Liver (tissue), 9 donors: ENCODE measurements around the gene ZXDC. TPM values are rescaled to one million over a fixed set of nuclear protein-coding genes. Genes with fewer than 3 reads are reported as not detected.

Source experiments
- DNase-seq: peaks from one replicate; pipeline ENCODE4 v3.0.0-alpha.2; 2017; ENCODE audit warnings: low spot score
- H3K27ac ChIP-seq, 2 donors: one replicate each; pipeline ENCODE4 v1.7.0; 2013; ENCODE audit warnings: inconsistent platforms in 2 of 2, low read length in 2 of 2, control low read depth in 1 of 2, low read depth in 1 of 2, mild to moderate bottlenecking in 1 of 2
- H3K27me3 ChIP-seq, 4 donors: one replicate each; pipeline versions ENCODE4 v1.6.1 to v1.7.0; 2013; ENCODE audit warnings: low read length in 3 of 4, inconsistent platforms in 1 of 4, mild to moderate bottlenecking in 1 of 4, moderate library complexity in 1 of 4; ENCODE audit not compliant: control insufficient read depth in 4 of 4, insufficient read depth in 4 of 4
- H3K36me3 ChIP-seq, 4 donors: one replicate each; pipeline versions ENCODE4 v1.6.1 to v1.7.0; 2013; ENCODE audit warnings: low read length in 3 of 4, mild to moderate bottlenecking in 3 of 4, low read depth in 1 of 4, moderate library complexity in 1 of 4; ENCODE audit not compliant: control insufficient read depth in 4 of 4, insufficient read depth in 3 of 4
- H3K4me1 ChIP-seq, 4 donors: one replicate each; pipeline versions ENCODE4 v1.6.1 to v1.7.0; 2013; ENCODE audit warnings: low read length in 3 of 4, mild to moderate bottlenecking in 3 of 4, moderate library complexity in 1 of 4; ENCODE audit not compliant: control insufficient read depth in 4 of 4, insufficient read depth in 4 of 4
- H3K4me3 ChIP-seq, 3 donors: one replicate each; pipeline versions ENCODE4 v1.6.1 to v1.7.0; 2013; ENCODE audit warnings: low read length in 3 of 3, control low read depth in 1 of 3, low read depth in 1 of 3, mild to moderate bottlenecking in 1 of 3
- H3K9ac ChIP-seq, 2 donors: one replicate each; pipeline ENCODE4 v1.7.0; 2013; ENCODE audit warnings: low read length in 2 of 2, mild to moderate bottlenecking in 2 of 2, moderate library complexity in 2 of 2, control low read depth in 1 of 2, low read depth in 1 of 2
- H3K9me3 ChIP-seq, 4 donors: one replicate each; pipeline versions ENCODE4 v1.6.1 to v1.7.0; 2013; ENCODE audit warnings: low read length in 3 of 4; ENCODE audit not compliant: control insufficient read depth in 4 of 4
- EGR1 ChIP-seq, 2 donors: IDR thresholded peaks; 2 replicates each; pipeline ENCODE4 v1.6.1; 2016 to 2018; ENCODE audit warnings: antibody characterized with exemption in 2 of 2, low read depth in 2 of 2
- FOXA1 ChIP-seq: IDR thresholded peaks from 2 replicates; pipeline ENCODE4 v1.6.1; 2016; ENCODE audit warnings: antibody characterized with exemption
- FOXA2 ChIP-seq: IDR thresholded peaks from 2 replicates; pipeline ENCODE4 v1.6.1; 2016; ENCODE audit warnings: antibody characterized with exemption
- HNF4A ChIP-seq, 2 donors: conservative IDR thresholded peaks; 2 replicates each; pipeline ENCODE4 v1.6.1; 2016; ENCODE audit warnings: antibody characterized with exemption in 2 of 2, mild to moderate bottlenecking in 2 of 2
- HNF4G ChIP-seq: IDR thresholded peaks from 2 replicates; pipeline ENCODE4 v1.6.1; 2016; ENCODE audit warnings: antibody characterized with exemption
- JUND ChIP-seq, 2 donors: IDR thresholded peaks; 2 replicates each; pipeline ENCODE4 v1.6.1; 2016; ENCODE audit warnings: antibody characterized with exemption in 2 of 2
- NR2F2 ChIP-seq: IDR thresholded peaks from 2 replicates; pipeline ENCODE4 v1.6.1; 2016; ENCODE audit warnings: antibody characterized with exemption
- RAD21 ChIP-seq, 2 donors: IDR thresholded peaks; 2 replicates each; pipeline ENCODE4 v1.6.1; 2016; ENCODE audit warnings: antibody characterized with exemption in 2 of 2, mild to moderate bottlenecking in 2 of 2
- RXRA ChIP-seq, 2 donors: IDR thresholded peaks; 2 replicates each; pipeline ENCODE4 v1.6.1; 2017 to 2018; ENCODE audit warnings: antibody characterized with exemption in 2 of 2, mild to moderate bottlenecking in 1 of 2
- SP1 ChIP-seq: IDR thresholded peaks from 2 replicates; pipeline ENCODE4 v1.6.1; 2018; ENCODE audit warnings: antibody characterized with exemption, mild to moderate bottlenecking
- TAF1 ChIP-seq: conservative IDR thresholded peaks from 2 replicates; pipeline ENCODE4 v1.6.1; 2016; ENCODE audit warnings: antibody characterized with exemption, mild to moderate bottlenecking
- YY1 ChIP-seq: IDR thresholded peaks from 2 replicates; pipeline ENCODE4 v1.6.1; 2016; ENCODE audit warnings: antibody characterized with exemption, mild to moderate bottlenecking
- WGBS: extraction: QIAGEN DNeasy Blood & Tissue Kit; methylation state at CpG from one replicate; pipeline ENCODE4 v1.1.7; 2013; 5-methylcytosine and 5-hydroxymethylcytosine counted together
- polyA plus RNA-seq, 2 donors: library from polyadenylated mRNA; stranded (reverse) in 1 of 2; unstranded in 1 of 2; fragments of 200-250 nt in 1 of 2; fragments of >200 nt in 1 of 2; fragmentation: Nextera tagmentation in 1 of 2; extraction: Ambion mirVana in 1 of 2; gene quantifications; one replicate each; pipeline versions ENCODE4 v1.2.1 to v1.2.3, GENCODE V29; 2013 to 2015
- total RNA-seq, 2 donors: library from RNA; depleted of rRNA; stranded (reverse); fragments of >200 nt; gene quantifications; one replicate each; pipeline ENCODE4 v1.2.3, GENCODE V29; 2014
- TF ChIP-seq, protein P1 (sequence below): fragments of 150-350 bp; IDR thresholded peaks from 2 replicates; pipeline ENCODE4 v1.5.1; 2017; ENCODE audit warnings: improper control_type of control experiment, low read depth, low read length; ENCODE audit not compliant: missing input control
- TF ChIP-seq, protein P2 (sequence below): IDR thresholded peaks from 2 replicates; pipeline ENCODE4 v1.6.1; 2016; ENCODE audit warnings: antibody characterized with exemption
- TF ChIP-seq, protein P3 (sequence below): IDR thresholded peaks from 2 replicates; pipeline ENCODE4 v1.6.1; 2016; ENCODE audit warnings: antibody characterized with exemption
- TF ChIP-seq, protein P4 (sequence below): IDR thresholded peaks from 2 replicates; pipeline ENCODE4 v1.6.1; 2016; ENCODE audit warnings: antibody characterized with exemption, mild to moderate bottlenecking
- TF ChIP-seq, protein P5 (sequence below): IDR thresholded peaks from 2 replicates; pipeline ENCODE4 v1.6.1; 2016; ENCODE audit warnings: antibody characterized with exemption
- donor health status: healthy.
- donor health status: healthy.
- donor health status: healthy.
- donor health status: healthy.
- donor health status: healthy.

Gene ZXDC
- total and polyA plus RNA-seq, 4 donors, result 7.0 to 42.3 (median 13.9) TPM

DNA sequence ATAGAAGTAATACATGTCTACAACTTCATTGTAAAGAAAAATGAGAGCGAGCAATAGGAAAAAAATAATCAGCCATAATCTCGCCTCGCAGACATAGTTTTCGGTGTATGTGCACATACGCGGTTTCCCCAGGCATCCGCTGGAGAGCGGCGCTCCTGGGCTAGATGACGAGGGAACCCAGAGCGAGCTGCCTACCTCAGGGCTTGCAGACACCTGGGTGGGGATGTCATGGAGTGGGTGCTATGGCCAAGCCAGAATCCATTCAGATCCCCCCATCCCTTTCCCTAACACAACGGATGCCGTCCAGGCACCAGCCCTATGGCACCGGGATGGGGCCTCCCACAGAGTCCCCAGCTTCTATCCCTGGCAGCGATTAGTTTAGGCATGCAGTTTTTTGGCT, 85.5 kb downstream of the ZXDC start:
- H3K27me3 ChIP-seq, result peaks cover 0 to under 1% (median 0%) of the 10 kb centered on the region in 4 donors
- H3K4me3 ChIP-seq, result no peak overlapping the region
- TF ChIP-seq TAF1 (no peak), FOXA2 (no peak), YY1 (no peak), HNF4G (no peak)
- TF ChIP-seq, protein P1, sequence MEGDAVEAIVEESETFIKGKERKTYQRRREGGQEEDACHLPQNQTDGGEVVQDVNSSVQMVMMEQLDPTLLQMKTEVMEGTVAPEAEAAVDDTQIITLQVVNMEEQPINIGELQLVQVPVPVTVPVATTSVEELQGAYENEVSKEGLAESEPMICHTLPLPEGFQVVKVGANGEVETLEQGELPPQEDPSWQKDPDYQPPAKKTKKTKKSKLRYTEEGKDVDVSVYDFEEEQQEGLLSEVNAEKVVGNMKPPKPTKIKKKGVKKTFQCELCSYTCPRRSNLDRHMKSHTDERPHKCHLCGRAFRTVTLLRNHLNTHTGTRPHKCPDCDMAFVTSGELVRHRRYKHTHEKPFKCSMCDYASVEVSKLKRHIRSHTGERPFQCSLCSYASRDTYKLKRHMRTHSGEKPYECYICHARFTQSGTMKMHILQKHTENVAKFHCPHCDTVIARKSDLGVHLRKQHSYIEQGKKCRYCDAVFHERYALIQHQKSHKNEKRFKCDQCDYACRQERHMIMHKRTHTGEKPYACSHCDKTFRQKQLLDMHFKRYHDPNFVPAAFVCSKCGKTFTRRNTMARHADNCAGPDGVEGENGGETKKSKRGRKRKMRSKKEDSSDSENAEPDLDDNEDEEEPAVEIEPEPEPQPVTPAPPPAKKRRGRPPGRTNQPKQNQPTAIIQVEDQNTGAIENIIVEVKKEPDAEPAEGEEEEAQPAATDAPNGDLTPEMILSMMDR, result no peak
- TF ChIP-seq, protein P2, sequence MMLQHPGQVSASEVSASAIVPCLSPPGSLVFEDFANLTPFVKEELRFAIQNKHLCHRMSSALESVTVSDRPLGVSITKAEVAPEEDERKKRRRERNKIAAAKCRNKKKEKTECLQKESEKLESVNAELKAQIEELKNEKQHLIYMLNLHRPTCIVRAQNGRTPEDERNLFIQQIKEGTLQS, result no peak
- no peaks in the 10 kb centered on the region for H3K9me3 ChIP-seq
- H3K36me3 ChIP-seq, result no peaks in the 10 kb centered on the region
- 95% methylated on average over 15 of the region's 15 CpGs for WGBS
- H3K9ac ChIP-seq, result no peak overlapping the region
- DNase-seq, result no peak
- no peak overlapping the region for H3K27ac ChIP-seq
- peaks cover 0 to 8% (median 4%) of the 10 kb centered on the region in 4 donors for H3K4me1 ChIP-seq

DNA sequence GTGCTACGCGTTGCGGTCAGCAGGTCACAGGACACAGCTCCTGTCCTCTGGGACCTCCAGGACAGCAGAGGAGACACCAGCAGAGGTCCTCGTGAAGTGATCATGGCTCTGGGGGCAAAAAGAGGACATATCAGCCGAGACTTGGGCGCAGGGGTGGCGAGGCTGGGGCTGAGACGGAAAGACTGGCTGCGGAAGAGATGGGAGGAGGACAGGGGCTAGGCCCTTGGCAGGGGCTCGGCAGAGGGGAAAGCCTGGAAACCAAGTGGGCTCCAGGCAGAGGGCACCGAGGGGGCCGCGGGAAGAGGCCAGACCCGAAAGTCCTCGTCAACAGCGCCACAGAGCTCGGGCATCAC, 85.9 kb downstream of the ZXDC start:
- Histone ChIP-seq H3K4me3 (peak overlapping the region in 1 of 3 donors; percentile 45), H3K9me3 (no peaks in the 10 kb centered on the region), H3K9ac (peak overlapping the region; percentile 16 to 33), H3K36me3 (no peaks in the 10 kb centered on the region), H3K27ac (peak overlapping the region; percentile 83 to 94), H3K4me1 (peaks cover 0 to 8% (median 4%) of the 10 kb centered on the region in 4 donors), H3K27me3 (no peaks in the 10 kb centered on the region)
- 66% methylated on average over 17 of the region's 17 CpGs for WGBS
- TF ChIP-seq SP1, result no peak
- TF ChIP-seq, protein P3, sequence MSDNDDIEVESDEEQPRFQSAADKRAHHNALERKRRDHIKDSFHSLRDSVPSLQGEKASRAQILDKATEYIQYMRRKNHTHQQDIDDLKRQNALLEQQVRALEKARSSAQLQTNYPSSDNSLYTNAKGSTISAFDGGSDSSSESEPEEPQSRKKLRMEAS, result no peak
- no peak for TF ChIP-seq EGR1 (IDR thresholded peaks at IDR 0.05; ENCODE audit: low read depth in 2 of 2)
- TF ChIP-seq YY1, result no peak
- no peak for TF ChIP-seq JUND (IDR thresholded peaks at IDR 0.05)
- TF ChIP-seq, protein P4, sequence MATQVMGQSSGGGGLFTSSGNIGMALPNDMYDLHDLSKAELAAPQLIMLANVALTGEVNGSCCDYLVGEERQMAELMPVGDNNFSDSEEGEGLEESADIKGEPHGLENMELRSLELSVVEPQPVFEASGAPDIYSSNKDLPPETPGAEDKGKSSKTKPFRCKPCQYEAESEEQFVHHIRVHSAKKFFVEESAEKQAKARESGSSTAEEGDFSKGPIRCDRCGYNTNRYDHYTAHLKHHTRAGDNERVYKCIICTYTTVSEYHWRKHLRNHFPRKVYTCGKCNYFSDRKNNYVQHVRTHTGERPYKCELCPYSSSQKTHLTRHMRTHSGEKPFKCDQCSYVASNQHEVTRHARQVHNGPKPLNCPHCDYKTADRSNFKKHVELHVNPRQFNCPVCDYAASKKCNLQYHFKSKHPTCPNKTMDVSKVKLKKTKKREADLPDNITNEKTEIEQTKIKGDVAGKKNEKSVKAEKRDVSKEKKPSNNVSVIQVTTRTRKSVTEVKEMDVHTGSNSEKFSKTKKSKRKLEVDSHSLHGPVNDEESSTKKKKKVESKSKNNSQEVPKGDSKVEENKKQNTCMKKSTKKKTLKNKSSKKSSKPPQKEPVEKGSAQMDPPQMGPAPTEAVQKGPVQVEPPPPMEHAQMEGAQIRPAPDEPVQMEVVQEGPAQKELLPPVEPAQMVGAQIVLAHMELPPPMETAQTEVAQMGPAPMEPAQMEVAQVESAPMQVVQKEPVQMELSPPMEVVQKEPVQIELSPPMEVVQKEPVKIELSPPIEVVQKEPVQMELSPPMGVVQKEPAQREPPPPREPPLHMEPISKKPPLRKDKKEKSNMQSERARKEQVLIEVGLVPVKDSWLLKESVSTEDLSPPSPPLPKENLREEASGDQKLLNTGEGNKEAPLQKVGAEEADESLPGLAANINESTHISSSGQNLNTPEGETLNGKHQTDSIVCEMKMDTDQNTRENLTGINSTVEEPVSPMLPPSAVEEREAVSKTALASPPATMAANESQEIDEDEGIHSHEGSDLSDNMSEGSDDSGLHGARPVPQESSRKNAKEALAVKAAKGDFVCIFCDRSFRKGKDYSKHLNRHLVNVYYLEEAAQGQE, result no peak
- TF ChIP-seq FOXA2, result no peak
- TF ChIP-seq, protein P5, sequence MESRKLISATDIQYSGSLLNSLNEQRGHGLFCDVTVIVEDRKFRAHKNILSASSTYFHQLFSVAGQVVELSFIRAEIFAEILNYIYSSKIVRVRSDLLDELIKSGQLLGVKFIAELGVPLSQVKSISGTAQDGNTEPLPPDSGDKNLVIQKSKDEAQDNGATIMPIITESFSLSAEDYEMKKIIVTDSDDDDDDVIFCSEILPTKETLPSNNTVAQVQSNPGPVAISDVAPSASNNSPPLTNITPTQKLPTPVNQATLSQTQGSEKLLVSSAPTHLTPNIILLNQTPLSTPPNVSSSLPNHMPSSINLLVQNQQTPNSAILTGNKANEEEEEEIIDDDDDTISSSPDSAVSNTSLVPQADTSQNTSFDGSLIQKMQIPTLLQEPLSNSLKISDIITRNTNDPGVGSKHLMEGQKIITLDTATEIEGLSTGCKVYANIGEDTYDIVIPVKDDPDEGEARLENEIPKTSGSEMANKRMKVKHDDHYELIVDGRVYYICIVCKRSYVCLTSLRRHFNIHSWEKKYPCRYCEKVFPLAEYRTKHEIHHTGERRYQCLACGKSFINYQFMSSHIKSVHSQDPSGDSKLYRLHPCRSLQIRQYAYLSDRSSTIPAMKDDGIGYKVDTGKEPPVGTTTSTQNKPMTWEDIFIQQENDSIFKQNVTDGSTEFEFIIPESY, result no peak
- no peak for TF ChIP-seq NR2F2
- no peak for TF ChIP-seq RAD21 (IDR thresholded peaks at IDR 0.05)
- no peak for TF ChIP-seq RXRA (IDR thresholded peaks at IDR 0.05)
- TF ChIP-seq, protein P2, result no peak
- no peak for TF ChIP-seq HNF4A (conservative IDR thresholded peaks at IDR 0.05)
- TF ChIP-seq, protein P1, result no peak
- TF ChIP-seq FOXA1, result no peak
- no peak for DNase-seq
